Stimulated activated naive CD4-positive, alpha-beta T cell (primary cell): ENCODE measurements around the gene N4BP2.
"Not testable (repeated sequence)": the region's sequence is repeated elsewhere in the genome, so short reads cannot be mapped to it uniquely, and the experiment has no call there.

ENCODE experiments used
- DNase-seq, 6 experiments: peaks; one replicate each; lab custom pipeline; 2025; lab: John Stamatoyannopoulos, UW

Gene N4BP2

GRCh38 chr4:40087799-40088366, 31.2 kb downstream of the N4BP2 start:
- no peak for DNase-seq

GRCh38 chr4:40093400-40093799, 36.8 kb downstream of the N4BP2 start:
- DNase-seq = not testable (repeated sequence)

- DNase-seq = no peak
Observed at GRCh38 chr4:40099010-40099409, 42.4 kb downstream of the N4BP2 start.

GRCh38 chr4:40107150-40107549, 50.5 kb downstream of the N4BP2 start:
- not testable (repeated sequence) for DNase-seq

- DNase-seq = no peak
Observed at GRCh38 chr4:40112027-40112792, 55.6 kb downstream of the N4BP2 start.

- no peak for DNase-seq
Observed at GRCh38 chr4:40114206-40114605, 57.6 kb downstream of the N4BP2 start.

- DNase-seq = no peak
Observed at GRCh38 chr4:40118861-40119260, 62.2 kb downstream of the N4BP2 start.

GRCh38 chr4:40119344-40119743, 62.7 kb downstream of the N4BP2 start:
- no peak for DNase-seq

- DNase-seq = no peak
Observed at GRCh38 chr4:40121515-40121914, 64.9 kb downstream of the N4BP2 start.

- no peak for DNase-seq
Observed at GRCh38 chr4:40122941-40123340, 66.3 kb downstream of the N4BP2 start.

- DNase-seq = peak in 4 of 6 experiments; percentile 8 to 86 (median 84)
Observed at GRCh38 chr4:40124690-40125089, 68.0 kb downstream of the N4BP2 start.

- no peak for DNase-seq
Observed at GRCh38 chr4:40130401-40131036, 73.9 kb downstream of the N4BP2 start.

GRCh38 chr4:40132816-40133215, 76.2 kb downstream of the N4BP2 start:
- DNase-seq = no peak

- no peak for DNase-seq
Observed at GRCh38 chr4:40134206-40134917, 77.7 kb downstream of the N4BP2 start.

- not testable (repeated sequence) for DNase-seq
Observed at GRCh38 chr4:40136202-40136601, 79.6 kb downstream of the N4BP2 start.

- DNase-seq = no peak
Observed at GRCh38 chr4:40140196-40140595, 83.5 kb downstream of the N4BP2 start.

- not testable (repeated sequence) for DNase-seq
Observed at GRCh38 chr4:40140597-40140996, 83.9 kb downstream of the N4BP2 start.

- DNase-seq = no peak
Observed at GRCh38 chr4:40143926-40144508, 87.4 kb downstream of the N4BP2 start.

GRCh38 chr4:40144716-40145115, 88.1 kb downstream of the N4BP2 start:
- no peak for DNase-seq

GRCh38 chr4:40147490-40147889, 90.8 kb downstream of the N4BP2 start:
- not testable (repeated sequence) for DNase-seq

GRCh38 chr4:40149960-40150385, 93.3 kb downstream of the N4BP2 start:
- DNase-seq = peak; percentile 29 to 88 (median 69)

- no peak for DNase-seq
Observed at GRCh38 chr4:40150932-40151331, 94.3 kb downstream of the N4BP2 start.
